Nephron progenitor cell (in vitro differentiated cells): ENCODE measurements around the gene DPP6.
A peak's percentile ranks its signal among the peaks of the same experiment; 100 is the strongest.
"Not testable (repeated sequence)": the region's sequence is repeated elsewhere in the genome, so short reads cannot be mapped to it uniquely, and the experiment has no call there.

Experiments used
- DNase-seq: peaks from one replicate; pipeline ENCODE4 v3.0.0; 2021
- H3K27ac Mint-ChIP-seq: 2 replicates; pipeline ENCODE4 v1.8.0; 2021; ENCODE audit warnings: mild to moderate bottlenecking, moderate library complexity, mixed read lengths
- H3K27me3 Mint-ChIP-seq: 2 replicates; pipeline ENCODE4 v1.8.0; 2021; ENCODE audit warnings: mild to moderate bottlenecking, low read depth, mixed read lengths; ENCODE audit not compliant: poor library complexity
- H3K36me3 Mint-ChIP-seq: 2 replicates; pipeline ENCODE4 v1.8.0; 2021; ENCODE audit warnings: low read depth, mixed read lengths
- H3K4me1 Mint-ChIP-seq: 2 replicates; pipeline ENCODE4 v1.8.0; 2021; ENCODE audit warnings: mixed read lengths
- H3K4me3 Mint-ChIP-seq: 2 replicates; pipeline ENCODE4 v1.8.0; 2021; ENCODE audit warnings: mild to moderate bottlenecking, moderate library complexity, mixed read lengths
- H3K9me3 Mint-ChIP-seq: 2 replicates; pipeline ENCODE4 v1.8.0; 2021; ENCODE audit warnings: mild to moderate bottlenecking, moderate library complexity, mixed read lengths
- CTCF ChIP-seq: fragments of 200-600 bp; sonication (generic); IDR thresholded peaks from 2 replicates; pipeline ENCODE4 v1.5.0; 2021; ENCODE audit warnings: antibody characterized with exemption

Gene DPP6

GRCh38 chr7:154919344-154920225, 867.4 kb downstream of the DPP6 start:
- H3K27me3 Mint-ChIP-seq = peaks cover 11% of the 10 kb centered on the region
- H3K4me3 Mint-ChIP-seq = no peak overlapping the region
- peaks cover 5% of the 10 kb centered on the region for H3K4me1 Mint-ChIP-seq
- no peaks in the 10 kb centered on the region for H3K36me3 Mint-ChIP-seq
- DNase-seq = no peak
- no peak for TF ChIP-seq CTCF
- H3K27ac Mint-ChIP-seq = no peak overlapping the region
- peaks cover 4% of the 10 kb centered on the region for H3K9me3 Mint-ChIP-seq

- not testable (repeated sequence) for H3K27ac Mint-ChIP-seq, DNase-seq, H3K36me3 Mint-ChIP-seq, H3K4me1 Mint-ChIP-seq, H3K9me3 Mint-ChIP-seq, H3K4me3 Mint-ChIP-seq
- H3K27me3 Mint-ChIP-seq = peaks cover 11% of the 10 kb centered on the region
These were observed 870.3 kb downstream of the DPP6 start for GRCh38 chr7:154922472-154922871.

GRCh38 chr7:154927624-154928125, 875.5 kb downstream of the DPP6 start:
- peak; percentile 61 for DNase-seq
- Mint-ChIP-seq H3K4me3 (no peak overlapping the region), H3K27me3 (peaks cover 23% of the 10 kb centered on the region), H3K36me3 (no peaks in the 10 kb centered on the region), H3K4me1 (peaks cover 12% of the 10 kb centered on the region), H3K27ac (no peak overlapping the region), H3K9me3 (peaks cover 10% of the 10 kb centered on the region)
- TF ChIP-seq CTCF = peak; percentile 60

GRCh38 chr7:154928136-154929005, 876.2 kb downstream of the DPP6 start:
- no peak overlapping the region for H3K4me3 Mint-ChIP-seq
- TF ChIP-seq CTCF = no peak
- H3K27ac Mint-ChIP-seq = no peak overlapping the region
- no peak for DNase-seq
- no peaks in the 10 kb centered on the region for H3K36me3 Mint-ChIP-seq
- H3K4me1 Mint-ChIP-seq = peaks cover 12% of the 10 kb centered on the region
- peaks cover 21% of the 10 kb centered on the region for H3K27me3 Mint-ChIP-seq
- H3K9me3 Mint-ChIP-seq = peaks cover 15% of the 10 kb centered on the region

- no peak for TF ChIP-seq CTCF
- Mint-ChIP-seq H3K4me1 (peaks cover 12% of the 10 kb centered on the region), H3K36me3 (no peaks in the 10 kb centered on the region), H3K4me3 (no peak overlapping the region), H3K9me3 (peaks cover 23% of the 10 kb centered on the region), H3K27ac (no peak overlapping the region), H3K27me3 (peaks cover 14% of the 10 kb centered on the region)
- no peak for DNase-seq
These were observed 877.0 kb downstream of the DPP6 start for GRCh38 chr7:154929006-154929726.
